Right forelimb (tissue), 1 donor: ENCODE measurements around the gene CARMIL1.

Source experiments
- DNase-seq: peaks from one replicate; pipeline ENCODE4 v3.0.0-alpha.2; 2018

The CARMIL1 gene

GRCh38 chr6:25449774-25450173, 170.6 kb downstream of the CARMIL1 start:
- no peak for DNase-seq

DNA sequence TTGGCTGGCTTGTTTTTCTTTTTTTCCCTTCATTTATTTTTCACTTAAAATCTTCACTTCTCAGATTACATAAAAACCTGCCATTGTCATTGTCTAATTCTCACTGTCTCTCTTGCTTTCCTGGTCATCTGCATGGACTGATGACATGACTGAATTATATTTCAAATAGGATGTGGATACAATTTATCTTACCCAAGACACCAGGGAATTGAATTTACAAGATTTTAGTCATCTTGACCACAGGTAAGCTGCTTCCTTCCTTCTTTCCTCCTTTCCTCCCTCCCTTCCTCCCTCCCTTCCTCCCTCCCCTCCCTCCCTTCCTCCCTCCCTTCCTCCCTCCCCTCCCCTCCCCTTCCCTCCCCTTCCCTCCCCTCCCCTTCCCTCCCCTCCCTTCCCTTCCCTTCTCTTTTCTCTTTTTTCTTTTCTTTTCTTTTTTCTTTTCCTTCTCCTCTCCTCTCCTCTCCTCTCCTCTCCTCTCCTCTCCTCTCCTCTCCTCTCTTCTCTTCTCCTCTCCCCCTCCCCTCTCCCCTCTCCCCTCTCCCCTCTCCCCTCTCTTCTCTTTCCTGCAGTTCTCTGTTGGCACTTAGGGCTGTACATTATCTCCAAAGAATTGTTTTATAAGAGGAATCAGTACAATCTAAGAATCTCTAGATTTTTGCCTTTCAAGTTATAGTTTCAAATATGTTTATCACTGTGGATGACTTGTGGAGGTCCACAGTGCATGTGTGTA, 171.5 kb downstream of the CARMIL1 start:
- no peak for DNase-seq

GRCh38 chr6:25452031-25452430, 172.9 kb downstream of the CARMIL1 start:
- DNase-seq, result no peak

GRCh38 chr6:25453288-25453687, 174.1 kb downstream of the CARMIL1 start:
- no peak for DNase-seq

GRCh38 chr6:25454136-25454535, 175.0 kb downstream of the CARMIL1 start:
- no peak for DNase-seq

DNA sequence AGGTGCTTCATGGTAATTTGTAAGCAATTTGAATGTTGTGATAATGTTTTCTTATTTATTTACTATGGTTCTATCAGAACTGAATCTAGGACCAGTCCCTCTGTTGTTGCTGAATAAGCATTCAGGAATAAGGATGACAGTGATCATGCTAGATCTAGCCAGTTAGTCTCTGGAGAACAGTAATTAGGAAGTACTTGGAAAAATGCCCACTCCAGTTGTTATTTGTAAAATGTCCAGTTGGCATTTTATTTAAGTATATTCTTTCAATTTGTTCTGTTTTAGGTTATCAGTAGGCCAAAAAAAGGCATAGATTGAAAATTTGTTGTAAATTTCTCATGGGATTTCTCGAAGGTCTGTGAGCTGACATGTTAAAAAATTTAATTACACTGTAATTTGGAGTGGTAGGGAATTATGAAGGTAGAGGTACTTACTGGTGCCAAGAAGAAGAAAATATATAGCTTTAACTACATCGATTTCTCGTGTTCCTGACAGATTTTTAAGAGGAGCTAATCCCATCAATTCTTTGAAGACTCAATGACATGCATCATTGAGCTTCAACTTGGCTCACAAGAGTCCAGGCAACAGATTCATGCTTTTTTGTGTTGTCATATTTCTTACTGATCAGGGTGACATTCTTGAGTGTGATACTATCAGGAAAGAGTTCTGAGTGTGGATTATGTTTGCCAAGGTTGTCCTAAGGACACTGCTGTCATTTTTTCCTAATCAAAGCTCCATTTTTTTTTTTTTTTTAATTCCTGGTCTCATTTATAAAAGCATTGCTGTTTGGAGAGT, 177.3 kb downstream of the CARMIL1 start:
- DNase-seq, result no peak

DNA sequence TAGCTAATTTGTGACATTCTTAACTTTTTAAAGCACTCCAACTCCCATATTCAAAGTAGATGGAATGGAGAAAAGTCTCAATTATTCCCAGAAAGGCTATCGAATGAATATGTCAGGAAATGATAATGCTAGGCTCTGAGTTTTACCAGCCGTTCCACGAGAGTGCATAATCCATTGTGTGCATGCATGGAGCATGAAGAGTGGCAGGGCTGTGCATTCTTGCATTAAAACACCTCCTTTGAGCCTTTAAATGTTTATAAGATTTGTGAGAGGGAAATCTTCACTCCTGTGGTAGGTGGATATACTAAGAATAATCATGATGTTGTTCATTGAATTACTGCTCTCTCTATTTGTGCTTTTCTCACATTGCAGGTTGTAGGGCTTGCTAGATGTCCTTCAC, 178.3 kb downstream of the CARMIL1 start:
- DNase-seq, result no peak

GRCh38 chr6:25458485-25458884, 179.3 kb downstream of the CARMIL1 start:
- no peak for DNase-seq

DNA sequence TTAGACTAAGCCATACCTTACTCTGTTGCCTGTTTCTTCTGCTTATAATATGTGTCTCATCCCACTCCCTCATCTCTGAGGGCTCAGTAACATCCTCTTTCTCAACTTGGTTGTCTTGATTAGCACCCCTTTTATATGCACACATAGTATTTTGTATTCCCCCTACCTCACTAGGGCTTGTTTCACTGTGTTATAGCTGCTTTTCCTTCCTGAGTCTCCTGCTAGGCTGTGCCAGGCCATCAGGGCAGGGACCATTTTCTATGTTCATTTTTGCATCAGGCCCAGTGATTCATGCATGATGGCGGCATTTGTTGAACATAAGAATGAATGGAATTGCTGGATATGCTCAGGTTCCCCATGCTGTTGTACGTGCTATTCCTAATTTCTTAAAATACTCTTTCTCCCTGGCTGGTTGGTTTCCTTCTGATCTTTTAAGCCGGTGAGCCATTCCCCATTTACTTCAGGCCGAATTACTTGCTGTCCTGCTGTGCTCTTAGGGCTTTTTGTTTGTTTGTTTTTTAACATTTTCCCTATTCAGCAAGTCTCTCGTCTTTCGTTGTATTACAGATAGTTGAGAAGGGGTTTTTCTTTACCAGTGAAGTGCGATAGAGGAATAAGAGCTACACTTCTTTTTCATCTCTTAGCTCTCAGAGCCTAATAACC, 183.2 kb downstream of the CARMIL1 start:
- no peak for DNase-seq

GRCh38 chr6:25463441-25463840, 184.3 kb downstream of the CARMIL1 start:
- DNase-seq, result no peak

- DNase-seq, result no peak
Observed at GRCh38 chr6:25464225-25464624, 185.1 kb downstream of the CARMIL1 start.

- DNase-seq, result no peak
Observed at GRCh38 chr6:25465941-25466340, 186.8 kb downstream of the CARMIL1 start.

DNA sequence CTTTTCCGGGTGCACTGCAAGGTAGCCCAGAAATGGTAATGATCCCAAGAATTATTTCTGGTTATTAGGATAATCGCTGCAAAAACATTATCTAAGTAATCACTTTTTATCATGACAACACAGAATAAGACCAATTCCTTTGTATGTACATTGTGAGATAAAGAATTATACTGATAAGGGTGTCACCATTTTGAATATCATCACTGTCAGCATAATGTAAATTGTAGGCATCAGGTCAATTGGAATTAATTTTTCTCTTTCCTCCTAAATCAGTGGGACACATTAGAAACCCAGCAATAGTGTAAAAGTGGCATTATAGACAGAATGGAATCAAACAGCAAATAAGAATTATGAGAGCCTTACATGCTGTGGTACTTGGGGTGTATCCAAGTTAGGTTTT, 189.7 kb downstream of the CARMIL1 start:
- no peak for DNase-seq

- DNase-seq, result no peak
Observed at GRCh38 chr6:25469797-25470388, 190.7 kb downstream of the CARMIL1 start.

DNA sequence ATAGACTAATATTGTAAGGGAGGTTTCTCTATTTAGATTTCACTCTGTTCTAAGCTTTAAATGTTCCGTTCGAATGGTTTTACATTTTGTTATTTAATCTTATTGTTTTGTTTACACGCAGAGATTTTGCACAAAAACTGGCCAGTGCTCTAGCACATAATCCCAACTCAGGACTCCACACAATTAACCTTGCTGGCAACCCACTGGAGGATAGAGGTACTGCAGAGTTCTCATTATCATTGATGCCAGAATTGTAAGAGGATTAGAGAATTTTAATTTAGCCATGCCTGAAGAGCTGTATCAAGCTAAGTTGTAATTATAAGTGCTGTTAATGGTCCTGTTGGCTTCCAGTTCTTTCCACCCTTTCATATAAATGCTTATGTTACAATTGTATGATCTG, 193.1 kb downstream of the CARMIL1 start:
- no peak for DNase-seq

DNA sequence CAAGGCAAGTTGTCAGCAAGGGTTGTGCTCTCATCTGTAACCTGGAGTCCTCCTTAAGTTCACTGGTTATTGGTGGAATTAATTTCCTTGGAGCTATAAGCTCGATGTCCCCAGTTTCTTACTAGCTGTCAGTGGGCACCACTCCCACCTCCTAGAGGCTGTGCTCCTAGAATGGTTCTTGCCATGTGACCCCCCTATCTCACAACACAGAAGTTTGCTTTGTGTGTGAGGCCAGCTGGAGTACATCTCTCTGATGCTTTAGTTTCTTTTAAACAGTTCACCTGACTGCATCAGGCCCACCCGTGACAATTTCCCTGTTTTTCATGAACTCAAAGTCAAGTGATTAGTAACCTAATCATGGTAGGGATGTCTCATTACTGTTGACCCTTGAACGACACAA, 193.7 kb downstream of the CARMIL1 start:
- no peak for DNase-seq

- no peak for DNase-seq
Observed at GRCh38 chr6:25473447-25473846, 194.3 kb downstream of the CARMIL1 start.

GRCh38 chr6:25476126-25476525, 197.0 kb downstream of the CARMIL1 start:
- DNase-seq, result no peak

GRCh38 chr6:25477006-25477590, 197.9 kb downstream of the CARMIL1 start:
- DNase-seq, result no peak

DNA sequence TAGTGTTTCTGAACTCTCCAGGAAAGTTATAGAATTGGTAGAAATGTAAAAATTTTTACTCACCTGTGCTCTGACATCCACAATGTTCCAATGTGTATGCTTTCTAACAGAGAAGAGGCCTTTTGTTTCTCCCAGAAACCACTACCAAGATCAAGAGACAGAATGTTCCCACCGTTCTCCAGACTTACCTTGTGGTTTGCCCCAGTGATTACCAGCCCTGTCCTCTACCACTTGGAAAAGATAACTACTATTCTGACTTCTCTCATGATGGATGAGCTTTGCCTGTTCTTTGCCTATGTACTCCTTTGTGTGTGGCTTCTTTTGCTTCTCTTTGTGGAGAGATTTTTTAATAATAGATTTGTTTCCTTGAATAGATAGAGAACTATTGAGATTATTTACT, 199.8 kb downstream of the CARMIL1 start:
- DNase-seq, result no peak

DNA sequence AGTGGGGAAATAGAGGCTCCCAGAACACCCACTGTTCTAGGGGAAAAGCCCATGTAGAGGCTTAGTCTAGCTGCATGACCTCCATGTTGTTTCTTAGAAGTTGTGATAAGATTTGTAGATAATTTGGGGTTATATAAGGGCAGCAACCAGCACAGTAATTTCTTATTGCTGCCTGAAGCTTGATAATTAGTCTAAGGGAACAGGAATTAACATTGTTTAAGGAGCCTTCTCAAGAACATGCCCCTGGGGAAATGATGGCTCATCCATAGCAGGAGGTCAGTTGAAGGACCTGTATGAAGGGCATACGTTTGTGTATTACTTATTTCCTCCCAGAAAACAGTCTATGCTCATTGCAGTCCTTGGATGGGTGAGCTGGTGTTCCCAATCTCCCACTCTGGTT, 202.1 kb downstream of the CARMIL1 start:
- DNase-seq, result no peak

GRCh38 chr6:25482996-25483395, 203.8 kb downstream of the CARMIL1 start:
- DNase-seq, result no peak

DNA sequence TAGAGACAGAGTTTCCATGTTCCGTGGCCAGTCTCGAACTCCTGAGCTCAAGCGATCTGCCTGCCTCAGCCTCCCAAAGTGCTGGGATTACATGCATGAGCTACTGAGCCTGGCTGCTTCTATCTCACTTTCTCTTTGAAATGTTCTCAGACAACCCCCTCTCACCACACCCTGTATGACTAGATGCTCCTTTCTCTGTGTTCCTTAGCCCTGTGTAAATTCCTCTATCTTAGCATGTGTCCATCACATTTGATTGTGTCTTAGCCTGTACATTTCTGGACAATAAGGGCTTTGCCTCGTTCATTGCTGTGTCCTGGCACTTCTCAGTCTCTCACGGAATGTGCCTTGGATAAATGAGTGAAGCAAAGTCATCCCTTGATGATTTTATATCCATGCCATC, 204.8 kb downstream of the CARMIL1 start:
- DNase-seq, result no peak
